Breast epithelium (tissue), 4 donors: ENCODE results near the gene SPON1. TPM values are rescaled to one million over a fixed set of nuclear protein-coding genes. Genes with fewer than 3 reads are reported as not detected.

ENCODE experiments used
- DNase-seq, 2 donors: peaks; one replicate each; pipeline ENCODE4 v3.0.0-alpha.2; 2019; ENCODE audit warnings: low spot score in 2 of 2
- H3K27ac ChIP-seq, 2 donors: fragments of 200-600 bp; sonication (generic) in 1 of 2; one replicate each; pipeline ENCODE4 v1.5.1; 2016 to 2019; ENCODE audit warnings: mild to moderate bottlenecking in 1 of 2
- H3K27me3 ChIP-seq, 2 donors: fragments of 200-600 bp; sonication (generic) in 1 of 2; one replicate each; pipeline versions ENCODE4 v1.5.1 to v1.6.0; 2017 to 2019; ENCODE audit warnings: control low read depth in 1 of 2, mild to moderate bottlenecking in 1 of 2
- H3K36me3 ChIP-seq: fragments of 200-600 bp; one replicate; pipeline ENCODE4 v1.5.1; 2019
- H3K4me1 ChIP-seq, 2 donors: fragments of 200-600 bp; sonication (generic); one replicate each; pipeline ENCODE4 v1.5.1; 2016 to 2019; ENCODE audit warnings: control low read depth in 1 of 2
- H3K4me3 ChIP-seq, 3 donors: fragments of 200-600 bp; sonication (generic); 1 replicate in 2 of 3; 2 replicates in 1 of 3; pipeline ENCODE4 v1.5.1; 2016 to 2019; ENCODE audit warnings: mild to moderate bottlenecking in 3 of 3, moderate library complexity in 2 of 3
- H3K9me3 ChIP-seq, 2 donors: fragments of 200-600 bp; sonication (generic) in 1 of 2; one replicate each; pipeline ENCODE4 v1.5.1; 2016 to 2019; ENCODE audit warnings: control low read depth in 1 of 2
- CTCF ChIP-seq, 3 donors: fragments of 450-650 bp; IDR thresholded peaks; one replicate each; pipeline ENCODE4 v1.5.1; 2016 to 2017; ENCODE audit warnings: antibody characterized with exemption in 3 of 3, mild to moderate bottlenecking in 3 of 3, moderate library complexity in 3 of 3
- POLR2A ChIP-seq: fragments of 450-650 bp; IDR thresholded peaks from one replicate; pipeline ENCODE4 v1.6.1; 2016; ENCODE audit warnings: antibody characterized with exemption, mild to moderate bottlenecking, moderate library complexity
- POLR2AphosphoS5 ChIP-seq, 3 donors: sonication (generic); formaldehyde crosslinking; IDR thresholded peaks; one replicate each; pipeline ENCODE4 v1.6.1; 2017; ENCODE audit warnings: antibody characterized with exemption in 3 of 3
- intact Hi-C: fragments of 100-400 bp; cut with DNase I; formaldehyde crosslinking; loops from one replicate; pipeline ENCODE4 v1.15.1; 2023; ENCODE audit warnings: low total_unique reads
- total RNA-seq, 3 donors: library from RNA; depleted of rRNA; stranded (reverse); fragments of >200 nt; gene quantifications; one replicate each; pipeline ENCODE4 v1.1.0, GENCODE V29; 2016

Gene SPON1
- total RNA-seq, 3 donors from 2014 or later: 30.1 to 133 (median 34.7) TPM

- intact Hi-C loops: no loop called here
- Histone ChIP-seq H3K36me3 (no peaks in the 10 kb centered on the region), H3K9me3 (no peaks in the 10 kb centered on the region), H3K27me3 (no peaks in the 10 kb centered on the region), H3K27ac (no peak overlapping the region), H3K4me3 (no peak overlapping the region), H3K4me1 (no peaks in the 10 kb centered on the region)
- TF ChIP-seq POLR2AphosphoS5 (IDR thresholded peaks at IDR 0.05) (no peak), CTCF (IDR thresholded peaks at IDR 0.05) (no peak), POLR2A (no peak)
- no peak for DNase-seq
Measured at GRCh38 chr11:14111496-14111895, 149.0 kb downstream of the SPON1 start.

GRCh38 chr11:14112721-14113120 is 150.2 kb downstream of the SPON1 start:
- no peak overlapping the region for H3K4me3 ChIP-seq
- no peaks in the 10 kb centered on the region for H3K4me1 ChIP-seq
- intact Hi-C loops: no loop called here
- no peaks in the 10 kb centered on the region for H3K9me3 ChIP-seq
- H3K27ac ChIP-seq: no peak overlapping the region
- no peak for TF ChIP-seq POLR2A
- TF ChIP-seq POLR2AphosphoS5 (IDR thresholded peaks at IDR 0.05): no peak
- no peak for TF ChIP-seq CTCF (IDR thresholded peaks at IDR 0.05)
- no peaks in the 10 kb centered on the region for H3K27me3 ChIP-seq
- no peaks in the 10 kb centered on the region for H3K36me3 ChIP-seq
- DNase-seq: no peak

GRCh38 chr11:14114269-14114668 is 151.7 kb downstream of the SPON1 start:
- TF ChIP-seq POLR2AphosphoS5 (IDR thresholded peaks at IDR 0.05) (no peak), CTCF (IDR thresholded peaks at IDR 0.05) (no peak), POLR2A (no peak)
- no peak overlapping the region for H3K4me3 ChIP-seq
- intact Hi-C loops: no loop called here

GRCh38 chr11:14114786-14115185 is 152.3 kb downstream of the SPON1 start:
- no peak for DNase-seq
- Histone ChIP-seq H3K27me3 (no peaks in the 10 kb centered on the region), H3K27ac (no peak overlapping the region), H3K9me3 (no peaks in the 10 kb centered on the region), H3K4me3 (no peak overlapping the region), H3K36me3 (no peaks in the 10 kb centered on the region), H3K4me1 (no peaks in the 10 kb centered on the region)
- TF ChIP-seq CTCF (IDR thresholded peaks at IDR 0.05): no peak
- no peak for TF ChIP-seq POLR2AphosphoS5 (IDR thresholded peaks at IDR 0.05)
- no peak for TF ChIP-seq POLR2A
- intact Hi-C loops: no loop called here

More at GRCh38 chr11:14114269-14114668, 151.7 kb downstream of the SPON1 start:
- no peak overlapping the region for H3K27ac ChIP-seq
- no peaks in the 10 kb centered on the region for H3K36me3 ChIP-seq
- H3K27me3 ChIP-seq: no peaks in the 10 kb centered on the region
- no peaks in the 10 kb centered on the region for H3K4me1 ChIP-seq
- no peaks in the 10 kb centered on the region for H3K9me3 ChIP-seq
- DNase-seq: no peak

GRCh38 chr11:14117632-14118031 is 155.1 kb downstream of the SPON1 start:
- Histone ChIP-seq H3K36me3 (no peaks in the 10 kb centered on the region), H3K4me3 (no peak overlapping the region), H3K27ac (no peak overlapping the region), H3K4me1 (no peaks in the 10 kb centered on the region), H3K9me3 (no peaks in the 10 kb centered on the region), H3K27me3 (no peaks in the 10 kb centered on the region)
- intact Hi-C loops: no loop called here
- no peak for TF ChIP-seq POLR2A
- TF ChIP-seq CTCF (IDR thresholded peaks at IDR 0.05): no peak
- TF ChIP-seq POLR2AphosphoS5 (IDR thresholded peaks at IDR 0.05): no peak
- DNase-seq: no peak
